ENCODE measurements around the gene RBM3. TPM values are rescaled to one million over a fixed set of nuclear protein-coding genes. Genes with fewer than 3 reads are reported as not detected.

The RBM3 gene
- total RNA-seq, 1 experiment from 2014 or later, result 375 TPM

DNA sequence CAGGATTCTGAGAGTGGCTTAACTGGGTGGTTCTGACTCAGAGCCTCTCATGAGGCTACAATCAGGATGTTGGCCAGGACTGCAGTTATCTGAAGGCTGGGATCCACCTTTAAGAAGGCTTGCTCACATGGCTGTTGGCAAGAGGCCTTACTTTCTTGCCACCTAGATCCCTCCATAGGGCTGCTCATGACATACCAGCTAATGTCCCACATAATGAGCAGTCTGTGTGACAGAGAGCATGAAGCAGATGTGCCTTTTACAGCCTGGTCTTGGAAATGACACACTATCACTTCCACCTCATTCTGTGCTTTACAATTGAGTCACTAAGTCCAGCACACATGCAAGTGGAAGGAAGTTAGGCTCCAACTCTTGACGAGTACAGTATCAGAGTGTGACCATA, 4.3 kb upstream of the RBM3 start:
- TF ChIP-seq EZH2 (IDR thresholded peaks at IDR 0.05; ENCODE audit: low read length, unreplicated experiment), result no peak
- TF ChIP-seq EZH2phosphoT487 (IDR thresholded peaks at IDR 0.05; ENCODE audit: borderline replicate concordance, low read length), result no peak
- Histone ChIP-seq H3K4me3 (ENCODE audit: low read length) (no peak overlapping the region), H3K79me2 (ENCODE audit: low read length) (peaks cover 7% of the 10 kb centered on the region), H4K20me1 (ENCODE audit: low read length) (peaks cover under 1% of the 10 kb centered on the region), H3K9me2 (replicated peaks; ENCODE audit: low read length) (no peaks in the 10 kb centered on the region), H3K9ac (ENCODE audit: low read length) (no peak overlapping the region), H3K4me2 (ENCODE audit: low read length) (no peak overlapping the region), H3K9me3 (ENCODE audit: low read length) (no peaks in the 10 kb centered on the region), H3K27ac (ENCODE audit: low read length) (peak overlapping the region; percentile 43; the same call in 1 of the 2 replicates), H3K27me3 (ENCODE audit: low read length) (no peaks in the 10 kb centered on the region), H3F3A (ENCODE audit: low read length, unreplicated experiment) (no peaks in the 10 kb centered on the region), H3K36me3 (ENCODE audit: low read depth, low read length) (peaks cover 1% of the 10 kb centered on the region), H2AFZ (ENCODE audit: low read length) (no peak overlapping the region), H3K4me1 (ENCODE audit: insufficient read depth, low read length) (peaks cover 7% of the 10 kb centered on the region; the same call in 1 of the 2 replicates)
- peak; percentile 39 for ATAC-seq
- ChIA-PET CTCF (no interaction called here), POLR2A (ENCODE audit: unreplicated experiment) (no interaction called here)
- intact Hi-C loops (cut with micrococcal nuclease), result no loop called here
- no TSS peak for BruUV-seq (replicated peaks)
- peak; percentile 47 for DNase-seq

DNA sequence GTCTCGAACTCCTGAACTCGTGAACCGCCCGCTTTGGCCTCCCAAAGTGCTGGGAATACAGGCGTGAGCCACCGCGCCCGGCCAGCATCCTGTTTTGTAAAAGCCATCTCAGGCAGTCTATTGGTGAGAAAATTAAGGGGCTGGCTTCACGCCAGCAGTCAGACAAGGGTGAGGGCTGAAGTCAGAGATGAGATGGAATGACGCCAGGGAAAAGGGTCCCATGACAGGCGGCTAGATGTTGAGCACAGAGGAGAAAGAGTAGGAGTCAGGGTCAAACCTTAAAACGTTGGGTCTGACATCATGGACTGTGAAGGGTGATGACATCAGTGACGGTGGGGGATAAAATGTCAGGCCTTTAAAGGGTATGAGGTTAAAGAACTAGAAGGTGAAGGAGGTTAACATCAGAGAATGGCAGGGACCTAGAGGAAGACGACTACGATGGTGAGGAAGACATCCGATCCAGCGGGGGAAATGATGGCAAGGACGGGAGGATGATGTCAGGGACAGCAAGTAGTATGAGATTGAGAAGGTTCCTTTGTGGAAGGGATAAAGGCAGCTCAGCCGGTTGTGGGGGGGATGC, 504 bp upstream of the RBM3 start:
- Histone ChIP-seq H3K79me2 (ENCODE audit: low read length) (peaks cover 31% of the 10 kb centered on the region), H3K4me2 (ENCODE audit: low read length) (peak overlapping the region; percentile 100), H3K4me1 (ENCODE audit: insufficient read depth, low read length) (peaks cover 28% of the 10 kb centered on the region), H4K20me1 (ENCODE audit: low read length) (peaks cover 31% of the 10 kb centered on the region), H3K9ac (ENCODE audit: low read length) (peak overlapping the region; percentile 100), H3K9me2 (replicated peaks; ENCODE audit: low read length) (no peaks in the 10 kb centered on the region), H3K36me3 (ENCODE audit: low read depth, low read length) (peaks cover 38% of the 10 kb centered on the region), H2AFZ (ENCODE audit: low read length) (peak overlapping the region; percentile 98), H3K4me3 (ENCODE audit: low read length) (peak overlapping the region; percentile 99), H3K27me3 (ENCODE audit: low read length) (no peaks in the 10 kb centered on the region), H3F3A (ENCODE audit: low read length, unreplicated experiment) (peaks cover 3% of the 10 kb centered on the region), H3K27ac (ENCODE audit: low read length) (peak overlapping the region; percentile 98), H3K9me3 (ENCODE audit: low read length) (no peaks in the 10 kb centered on the region)
- DNase-seq (no peak), ATAC-seq (no peak)
- ChIA-PET POLR2A (ENCODE audit: unreplicated experiment) (interaction anchor here (0.7 to 1.0 kb wide), 2 partner anchors 86 to 324 kb away, joined by 3 read pairs; partner anchors contain the start of genes PQBP1 and TIMM17B), CTCF (no interaction called here)
- intact Hi-C loops (cut with micrococcal nuclease), result loop anchor here (1.0 kb wide), 1 partner anchor 24 kb away; the partner anchor contains the start of gene WDR13
- TSS peak; percentile 96 for BruUV-seq (replicated peaks)
- no peak for TF ChIP-seq EZH2 (IDR thresholded peaks at IDR 0.05; ENCODE audit: low read length, unreplicated experiment)
- TF ChIP-seq, protein P1, sequence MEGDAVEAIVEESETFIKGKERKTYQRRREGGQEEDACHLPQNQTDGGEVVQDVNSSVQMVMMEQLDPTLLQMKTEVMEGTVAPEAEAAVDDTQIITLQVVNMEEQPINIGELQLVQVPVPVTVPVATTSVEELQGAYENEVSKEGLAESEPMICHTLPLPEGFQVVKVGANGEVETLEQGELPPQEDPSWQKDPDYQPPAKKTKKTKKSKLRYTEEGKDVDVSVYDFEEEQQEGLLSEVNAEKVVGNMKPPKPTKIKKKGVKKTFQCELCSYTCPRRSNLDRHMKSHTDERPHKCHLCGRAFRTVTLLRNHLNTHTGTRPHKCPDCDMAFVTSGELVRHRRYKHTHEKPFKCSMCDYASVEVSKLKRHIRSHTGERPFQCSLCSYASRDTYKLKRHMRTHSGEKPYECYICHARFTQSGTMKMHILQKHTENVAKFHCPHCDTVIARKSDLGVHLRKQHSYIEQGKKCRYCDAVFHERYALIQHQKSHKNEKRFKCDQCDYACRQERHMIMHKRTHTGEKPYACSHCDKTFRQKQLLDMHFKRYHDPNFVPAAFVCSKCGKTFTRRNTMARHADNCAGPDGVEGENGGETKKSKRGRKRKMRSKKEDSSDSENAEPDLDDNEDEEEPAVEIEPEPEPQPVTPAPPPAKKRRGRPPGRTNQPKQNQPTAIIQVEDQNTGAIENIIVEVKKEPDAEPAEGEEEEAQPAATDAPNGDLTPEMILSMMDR (conservative IDR thresholded peaks at IDR 0.05; ENCODE audit: low read depth, low read length), result no peak
- TF ChIP-seq EZH2phosphoT487 (IDR thresholded peaks at IDR 0.05; ENCODE audit: borderline replicate concordance, low read length), result no peak

DNA sequence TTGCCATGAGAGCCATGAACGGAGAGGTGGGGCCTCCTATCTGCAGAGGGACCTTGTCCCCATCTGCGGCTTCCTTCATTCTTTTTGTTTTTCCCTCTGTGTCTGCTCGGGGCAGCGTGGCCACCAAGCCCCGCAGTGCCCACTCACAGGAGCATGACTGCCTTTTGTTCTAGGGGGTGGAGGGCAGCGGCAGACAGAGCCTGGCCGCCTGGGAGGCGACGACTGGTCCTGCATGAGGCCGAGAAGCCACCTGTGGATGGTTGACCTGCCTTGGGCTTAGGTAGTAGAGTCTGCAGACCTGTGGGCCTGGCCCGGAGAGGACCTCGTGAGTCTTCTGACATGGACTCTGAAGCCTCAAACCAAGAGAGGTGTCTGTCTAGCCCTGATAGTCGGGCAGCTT, 1.4 kb downstream of the RBM3 start:
- Histone ChIP-seq H3K4me3 (ENCODE audit: low read length) (peak overlapping the region; percentile 99), H3K79me2 (ENCODE audit: low read length) (peaks cover 31% of the 10 kb centered on the region), H3K4me1 (ENCODE audit: insufficient read depth, low read length) (peaks cover 25% of the 10 kb centered on the region), H3F3A (ENCODE audit: low read length, unreplicated experiment) (peaks cover 5% of the 10 kb centered on the region), H3K9me2 (replicated peaks; ENCODE audit: low read length) (no peaks in the 10 kb centered on the region), H4K20me1 (ENCODE audit: low read length) (peaks cover 36% of the 10 kb centered on the region), H3K27ac (ENCODE audit: low read length) (peak overlapping the region; percentile 98), H3K4me2 (ENCODE audit: low read length) (peak overlapping the region; percentile 100), H3K27me3 (ENCODE audit: low read length) (no peaks in the 10 kb centered on the region), H2AFZ (ENCODE audit: low read length) (no peak overlapping the region), H3K9me3 (ENCODE audit: low read length) (no peaks in the 10 kb centered on the region), H3K9ac (ENCODE audit: low read length) (peak overlapping the region; percentile 100), H3K36me3 (ENCODE audit: low read depth, low read length) (peaks cover 41% of the 10 kb centered on the region)
- no peak for ATAC-seq
- BruUV-seq (replicated peaks), result no TSS peak
- DNase-seq, result no peak
- ChIA-PET CTCF (no interaction called here), POLR2A (ENCODE audit: unreplicated experiment) (no interaction called here)
- no peak for TF ChIP-seq EZH2phosphoT487 (IDR thresholded peaks at IDR 0.05; ENCODE audit: borderline replicate concordance, low read length)
- TF ChIP-seq, protein P1 (conservative IDR thresholded peaks at IDR 0.05; ENCODE audit: low read depth, low read length), result no peak
- no peak for TF ChIP-seq EZH2 (IDR thresholded peaks at IDR 0.05; ENCODE audit: low read length, unreplicated experiment)
- intact Hi-C loops (cut with micrococcal nuclease), result no loop called here
